AG09319 (cell line): ENCODE data around the gene SRSF6.

Source experiments
- DNase-seq: peaks from one replicate; pipeline ENCODE4 v3.0.0-alpha.2; 2010; ENCODE audit warnings: low read depth; ENCODE audit errors: extremely low read depth
- TF ChIP-seq, protein P1 (sequence below): IDR thresholded peaks from 2 replicates; pipeline ENCODE4 v1.5.1; 2011; ENCODE audit warnings: low read depth, mild to moderate bottlenecking, inconsistent platforms, low read length, moderate library complexity

The SRSF6 gene

DNA sequence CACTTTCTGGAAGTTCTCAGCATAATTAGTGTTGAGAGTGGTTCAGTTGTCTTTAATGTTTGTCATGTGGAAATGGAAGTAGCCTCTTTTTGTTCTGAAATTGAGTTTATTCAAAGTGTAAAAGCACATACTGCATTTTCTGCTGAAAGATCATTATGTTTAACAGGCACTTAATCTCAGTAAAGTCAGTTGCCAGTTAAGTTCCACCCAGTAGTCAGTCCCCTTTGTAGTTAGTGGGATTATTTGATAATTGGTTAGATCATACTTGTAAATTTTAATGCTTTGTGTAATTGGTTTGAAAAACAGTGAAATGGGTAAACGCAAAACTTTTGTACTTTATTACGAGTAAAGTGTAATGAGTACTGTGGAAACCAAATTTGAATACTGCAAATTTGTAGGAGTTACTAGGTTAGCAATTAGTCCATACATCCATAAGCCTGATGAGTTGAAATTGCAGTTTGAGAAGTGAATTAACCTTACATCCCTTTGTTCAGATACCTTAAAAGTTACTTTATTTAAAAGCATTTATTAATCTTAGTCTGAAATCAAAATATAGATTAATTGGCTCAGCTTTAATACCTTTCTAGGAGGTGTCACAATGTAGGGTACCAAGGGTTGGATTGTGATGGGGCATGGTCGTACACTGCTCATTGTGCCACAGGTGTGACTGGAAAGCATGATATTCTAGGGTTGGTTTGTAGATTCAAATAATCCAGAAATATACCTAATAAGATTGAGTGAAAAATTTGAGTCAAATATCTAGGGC lies 4.4 kb downstream of the SRSF6 start:
- TF ChIP-seq, protein P1, sequence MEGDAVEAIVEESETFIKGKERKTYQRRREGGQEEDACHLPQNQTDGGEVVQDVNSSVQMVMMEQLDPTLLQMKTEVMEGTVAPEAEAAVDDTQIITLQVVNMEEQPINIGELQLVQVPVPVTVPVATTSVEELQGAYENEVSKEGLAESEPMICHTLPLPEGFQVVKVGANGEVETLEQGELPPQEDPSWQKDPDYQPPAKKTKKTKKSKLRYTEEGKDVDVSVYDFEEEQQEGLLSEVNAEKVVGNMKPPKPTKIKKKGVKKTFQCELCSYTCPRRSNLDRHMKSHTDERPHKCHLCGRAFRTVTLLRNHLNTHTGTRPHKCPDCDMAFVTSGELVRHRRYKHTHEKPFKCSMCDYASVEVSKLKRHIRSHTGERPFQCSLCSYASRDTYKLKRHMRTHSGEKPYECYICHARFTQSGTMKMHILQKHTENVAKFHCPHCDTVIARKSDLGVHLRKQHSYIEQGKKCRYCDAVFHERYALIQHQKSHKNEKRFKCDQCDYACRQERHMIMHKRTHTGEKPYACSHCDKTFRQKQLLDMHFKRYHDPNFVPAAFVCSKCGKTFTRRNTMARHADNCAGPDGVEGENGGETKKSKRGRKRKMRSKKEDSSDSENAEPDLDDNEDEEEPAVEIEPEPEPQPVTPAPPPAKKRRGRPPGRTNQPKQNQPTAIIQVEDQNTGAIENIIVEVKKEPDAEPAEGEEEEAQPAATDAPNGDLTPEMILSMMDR: no peak
- no peak for DNase-seq

DNA sequence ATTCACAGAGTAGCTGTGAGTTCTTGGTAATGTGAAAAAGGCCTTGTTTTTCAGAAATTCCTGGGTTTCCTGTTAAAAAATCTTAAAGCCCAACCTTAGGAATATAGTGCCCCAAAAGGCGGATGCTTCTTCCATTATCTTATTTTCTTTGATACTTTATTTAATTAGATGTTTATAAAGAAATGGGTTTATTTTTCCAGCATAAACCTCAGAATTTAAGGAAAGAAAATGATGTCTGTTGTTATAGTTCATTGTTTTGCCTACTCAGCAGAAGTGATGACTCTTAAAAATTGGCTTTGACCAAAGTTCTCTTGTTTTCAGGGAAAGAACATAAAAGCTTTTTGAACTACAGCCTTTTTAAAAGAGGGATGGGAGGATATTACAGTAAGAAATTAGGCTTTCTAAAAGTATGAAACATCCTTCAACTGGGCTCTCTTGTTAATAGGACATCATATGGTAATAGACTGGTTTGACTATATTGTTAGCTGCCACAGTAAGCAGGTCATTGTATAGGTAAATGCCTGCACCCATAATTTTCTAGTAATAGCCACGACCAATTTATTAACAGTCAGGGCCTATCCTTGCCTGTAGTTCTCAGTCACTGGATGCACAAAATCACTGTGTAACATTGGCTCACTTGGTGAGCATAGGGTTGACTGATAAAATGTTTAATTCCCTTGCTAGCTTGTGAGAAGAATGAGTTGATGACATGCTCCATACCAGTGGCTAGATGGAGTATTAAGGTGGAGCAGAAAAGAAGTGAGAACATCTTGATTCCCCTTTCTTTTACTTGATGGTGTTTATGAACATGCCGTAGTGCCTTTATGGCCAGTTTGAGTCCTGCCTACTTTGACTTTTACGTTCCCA lies 5.2 kb downstream of the SRSF6 start:
- DNase-seq: no peak
- TF ChIP-seq, protein P1: no peak

DNA sequence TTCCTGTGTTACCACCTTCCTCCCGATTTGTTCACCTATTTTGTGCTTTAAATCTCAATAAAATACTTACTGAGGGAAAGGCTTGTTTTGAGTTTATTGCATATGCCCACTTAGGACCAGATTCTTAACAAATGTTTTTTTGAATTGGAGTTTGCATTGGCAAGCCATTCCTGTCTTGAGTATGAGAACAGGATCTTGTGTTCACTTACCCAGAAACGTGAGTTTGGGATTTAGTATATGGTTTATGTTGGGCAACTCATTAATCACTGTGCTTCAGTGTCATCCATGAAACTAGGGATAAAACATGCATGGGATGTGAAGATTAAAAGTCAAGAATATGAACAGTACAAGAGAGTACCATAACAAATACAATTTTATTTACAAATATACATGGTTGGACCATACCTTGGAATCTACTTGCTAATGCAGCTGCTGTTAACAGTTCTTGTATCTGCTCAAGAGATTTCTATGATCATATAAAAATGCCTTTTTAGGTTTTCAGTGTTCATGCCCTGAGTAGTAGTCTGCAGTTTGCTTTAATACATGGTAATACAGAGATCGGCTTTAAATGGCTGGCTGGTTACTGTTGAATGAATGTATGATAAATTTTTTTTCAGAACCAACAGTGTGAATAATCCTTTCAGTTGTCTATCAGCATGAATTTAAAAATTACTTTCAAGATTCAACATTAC lies 6.0 kb downstream of the SRSF6 start:
- DNase-seq: no peak
- TF ChIP-seq, protein P1: no peak

DNA sequence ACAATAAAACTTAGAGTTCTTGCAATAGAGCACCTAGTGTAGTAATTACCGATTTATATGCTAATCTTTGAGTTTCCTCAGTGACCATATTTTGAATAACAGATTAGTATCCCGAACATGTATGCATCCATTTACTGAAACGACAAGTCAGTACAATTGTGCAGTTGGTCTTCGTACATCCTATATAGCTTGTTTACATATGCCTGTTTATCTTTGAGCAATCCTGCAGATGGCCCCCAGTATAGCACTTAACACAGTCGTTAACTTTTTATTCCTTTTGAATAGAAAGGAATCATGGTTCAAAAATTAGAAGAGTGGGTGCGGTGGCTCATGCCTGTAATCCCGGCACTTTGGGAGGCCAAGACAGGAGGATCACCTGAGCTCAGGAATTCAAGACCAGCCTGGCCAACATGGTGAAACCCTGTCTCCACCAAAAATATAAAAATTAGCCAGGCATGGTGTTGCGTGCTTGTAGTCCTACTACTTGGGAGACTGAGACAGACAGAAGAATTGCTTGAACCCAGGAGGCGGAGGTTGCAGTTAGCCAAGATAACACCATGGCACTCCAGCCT lies 6.6 kb downstream of the SRSF6 start:
- DNase-seq: no peak
- TF ChIP-seq, protein P1: no peak

DNA sequence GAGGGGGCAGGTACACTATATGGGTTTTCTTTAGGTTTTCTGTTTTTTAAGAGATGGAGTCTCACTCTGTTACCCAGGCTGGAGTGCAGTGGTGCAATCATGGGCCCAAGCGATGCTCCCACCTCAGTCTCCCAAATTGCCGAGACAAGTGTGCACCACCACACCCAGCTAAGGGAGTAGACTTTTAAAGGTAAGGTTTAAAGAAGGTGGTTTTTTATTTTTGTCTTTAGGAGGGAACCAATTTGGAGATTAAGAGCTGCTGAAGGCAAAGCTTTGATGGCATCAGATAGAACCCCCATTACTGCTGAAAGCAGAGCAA lies 7.9 kb downstream of the SRSF6 start:
- TF ChIP-seq, protein P1: no peak
- no peak for DNase-seq

DNA sequence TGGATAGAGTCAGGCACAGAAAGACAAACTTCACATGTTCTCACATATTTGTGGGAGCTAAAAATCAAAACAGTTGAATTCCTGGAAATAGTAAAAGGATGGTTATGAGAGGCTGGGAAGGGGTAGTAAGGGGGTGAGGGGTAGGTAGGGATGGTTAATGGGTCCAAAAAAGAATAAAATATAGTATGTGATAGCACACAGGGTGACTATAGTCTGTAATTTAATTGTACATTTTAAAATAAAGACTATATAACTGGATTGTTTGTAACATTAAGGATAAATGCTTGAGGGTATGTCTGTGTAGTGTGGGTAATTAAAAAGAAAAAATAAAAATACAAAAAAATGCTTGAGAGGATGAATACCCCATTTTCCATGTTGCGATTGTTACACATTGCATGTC lies 9.9 kb downstream of the SRSF6 start:
- TF ChIP-seq, protein P1: no peak
- DNase-seq: no peak
